Lower lobe of right lung (tissue), 2 donors: Measurements from ENCODE around the gene FGGY. TPM values are rescaled to one million over a fixed set of nuclear protein-coding genes. Genes with fewer than 3 reads are reported as not detected.

Experiments used
- ATAC-seq, 2 donors: fragments of 200-7000 bp; cut with Tn5 transposase; one replicate each; pipeline ENCODE4 v1.9.1; 2020 to 2022; ENCODE audit warnings: mild to moderate bottlenecking in 2 of 2, moderate library complexity in 2 of 2
- DNase-seq: peaks from one replicate; pipeline ENCODE4 v3.0.0-alpha.2; 2020
- H3K27ac ChIP-seq: fragments of 200-600 bp; one replicate; pipeline ENCODE4 v1.8.0; 2022
- H3K27me3 ChIP-seq: fragments of 200-600 bp; one replicate; pipeline ENCODE4 v1.8.0; 2022; ENCODE audit warnings: low read depth
- H3K36me3 ChIP-seq: fragments of 200-600 bp; one replicate; pipeline ENCODE4 v1.8.0; 2022; ENCODE audit warnings: mild to moderate bottlenecking
- H3K4me1 ChIP-seq: fragments of 200-600 bp; one replicate; pipeline ENCODE4 v1.8.0; 2022
- H3K4me3 ChIP-seq: fragments of 200-600 bp; one replicate; pipeline ENCODE4 v1.8.0; 2022; ENCODE audit warnings: mild to moderate bottlenecking
- H3K9me3 ChIP-seq: fragments of 200-600 bp; one replicate; pipeline ENCODE4 v1.8.0; 2022
- CTCF ChIP-seq: fragments of 200-600 bp; IDR thresholded peaks from one replicate; pipeline ENCODE4 v1.8.0; 2022; ENCODE audit warnings: antibody characterized with exemption, mild to moderate bottlenecking
- intact Hi-C: fragments of 100-400 bp; cut with DNase I; formaldehyde crosslinking; loops from one replicate; pipeline ENCODE4 v1.11.0; 2022
- total RNA-seq: library from RNA; stranded (reverse); fragmentation: NEBNext Ultra II Directional; extraction: Animal tissue kit (Norgen Biotek cat#: 25700); gene quantifications from one replicate; pipeline ENCODE4 v1.2.1, GENCODE V29; 2021
- donor health status: DM: no; HTN: yes; CAD: no; lungs with severe emphysema.

FGGY gene
- total RNA-seq, 1 donor from 2014 or later = 31.4 TPM

GRCh38 chr1:59738152-59738551 lies 441.3 kb downstream of the FGGY start:
- peaks cover 15% of the 10 kb centered on the region for H3K4me1 ChIP-seq
- no peak for DNase-seq
- intact Hi-C loops = no loop called here

GRCh38 chr1:59738591-59739015 lies 441.7 kb downstream of the FGGY start:
- no peak overlapping the region for H3K27ac ChIP-seq
- no peak overlapping the region for H3K4me3 ChIP-seq
- ATAC-seq = no peak
- peaks cover 17% of the 10 kb centered on the region for H3K4me1 ChIP-seq
- no peak for DNase-seq
- no peak for TF ChIP-seq CTCF
- no peaks in the 10 kb centered on the region for H3K36me3 ChIP-seq
- intact Hi-C loops = no loop called here
- H3K9me3 ChIP-seq = peaks cover 6% of the 10 kb centered on the region
- no peaks in the 10 kb centered on the region for H3K27me3 ChIP-seq

More at GRCh38 chr1:59738152-59738551, 441.3 kb downstream of the FGGY start:
- Histone ChIP-seq H3K27me3 (no peaks in the 10 kb centered on the region), H3K27ac (no peak overlapping the region), H3K36me3 (no peaks in the 10 kb centered on the region), H3K9me3 (peaks cover 6% of the 10 kb centered on the region), H3K4me3 (no peak overlapping the region)
- no peak for ATAC-seq
- no peak for TF ChIP-seq CTCF

- DNase-seq (no peak), ATAC-seq (no peak)
- Histone ChIP-seq H3K4me1 (peaks cover 22% of the 10 kb centered on the region), H3K4me3 (no peak overlapping the region), H3K9me3 (peaks cover 6% of the 10 kb centered on the region), H3K36me3 (no peaks in the 10 kb centered on the region), H3K27me3 (no peaks in the 10 kb centered on the region), H3K27ac (no peak overlapping the region)
- intact Hi-C loops = no loop called here
- TF ChIP-seq CTCF = no peak
Measured at GRCh38 chr1:59739111-59739510, 442.2 kb downstream of the FGGY start.

GRCh38 chr1:59742526-59742925 lies 445.6 kb downstream of the FGGY start:
- H3K9me3 ChIP-seq = no peaks in the 10 kb centered on the region
- H3K27me3 ChIP-seq = no peaks in the 10 kb centered on the region
- DNase-seq (no peak), ATAC-seq (no peak)
- intact Hi-C loops = no loop called here
- H3K36me3 ChIP-seq = no peaks in the 10 kb centered on the region
- H3K4me3 ChIP-seq = no peak overlapping the region
- H3K4me1 ChIP-seq = peaks cover 31% of the 10 kb centered on the region
- peak overlapping the region; percentile 63 for H3K27ac ChIP-seq
- TF ChIP-seq CTCF = no peak

GRCh38 chr1:59743324-59744091 lies 446.6 kb downstream of the FGGY start:
- intact Hi-C loops = no loop called here
- H3K9me3 ChIP-seq = no peaks in the 10 kb centered on the region
- H3K4me3 ChIP-seq = no peak overlapping the region
- H3K27me3 ChIP-seq = no peaks in the 10 kb centered on the region
- peak overlapping the region; percentile 63 for H3K27ac ChIP-seq
- ATAC-seq = peak; percentile 81 to 83
- no peaks in the 10 kb centered on the region for H3K36me3 ChIP-seq
- peaks cover 31% of the 10 kb centered on the region for H3K4me1 ChIP-seq
- TF ChIP-seq CTCF = no peak
- DNase-seq = no peak
